HL-60 (cell line): ENCODE measurements around the gene LMF2.

Experiments used
- DNase-seq, 2 experiments: peaks; one replicate each; pipeline ENCODE4 v3.0.0-alpha.2; 2010 to 2020; ENCODE audit warnings: low read depth in 1 of 2, low spot score in 1 of 2
- H3K27ac ChIP-seq: fragments of 250-450 bp; sonication (Bioruptor Pico); replicated peaks from 2 replicates; pipeline ENCODE4 v1.5.1; 2020; ENCODE audit warnings: mild to moderate bottlenecking, moderate library complexity
- H3K27me3 ChIP-seq: fragments of 250-450 bp; sonication (Bioruptor Pico); 2 replicates; pipeline ENCODE4 v1.5.1; 2021; ENCODE audit warnings: mild to moderate bottlenecking, moderate library complexity; ENCODE audit not compliant: insufficient read depth, poor library complexity, severe bottlenecking
- H3K4me3 ChIP-seq: replicated peaks from 2 replicates; pipeline ENCODE4 v1.5.1; 2011; ENCODE audit warnings: mild to moderate bottlenecking, control low read depth, low read length; ENCODE audit not compliant: insufficient read depth
- GABPA ChIP-seq: IDR thresholded peaks from 2 replicates; pipeline ENCODE4 v1.6.1; 2012; ENCODE audit warnings: low read depth
- POLR2AphosphoS5 ChIP-seq: IDR thresholded peaks from 2 replicates; pipeline ENCODE4 v1.6.1; 2012; ENCODE audit warnings: low read depth
- SPI1 ChIP-seq: IDR thresholded peaks from 2 replicates; pipeline ENCODE4 v1.6.1; 2012; ENCODE audit warnings: low read depth, mild to moderate bottlenecking, borderline replicate concordance
- TF ChIP-seq, protein P1 (sequence below): IDR thresholded peaks from 2 replicates; pipeline ENCODE4 v1.6.1; 2012; ENCODE audit warnings: low read depth; ENCODE audit not compliant: insufficient replicate concordance
- TF ChIP-seq, protein P2 (sequence below): IDR thresholded peaks from one replicate; pipeline ENCODE4 v1.5.1; 2011; ENCODE audit warnings: low read length, control low read depth, inconsistent platforms; ENCODE audit not compliant: insufficient read depth

LMF2 gene

DNA sequence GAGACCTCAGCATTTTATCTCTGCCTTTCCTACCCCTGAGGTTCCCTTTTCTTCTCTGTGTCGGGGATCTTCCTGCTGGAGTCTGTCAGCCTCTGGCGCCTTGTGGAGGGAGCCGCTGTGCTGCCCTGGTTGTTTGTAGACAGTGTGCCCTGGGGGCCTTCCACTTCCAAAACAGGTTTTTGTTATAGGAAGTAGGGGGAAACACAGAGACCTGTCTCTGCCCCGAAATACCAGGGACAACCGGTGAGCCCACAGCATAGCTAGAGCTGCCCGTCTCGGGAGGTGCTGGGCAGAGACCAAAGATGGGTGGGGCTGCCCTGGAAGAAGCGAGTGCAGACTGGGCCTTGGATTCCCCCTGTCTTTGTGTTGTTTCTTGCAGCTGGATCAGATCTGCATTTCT, 8.6 kb upstream of the LMF2 start:
- H3K27ac ChIP-seq: no peak overlapping the region
- no peak overlapping the region for H3K4me3 ChIP-seq
- DNase-seq: no peak
- TF ChIP-seq, protein P1, sequence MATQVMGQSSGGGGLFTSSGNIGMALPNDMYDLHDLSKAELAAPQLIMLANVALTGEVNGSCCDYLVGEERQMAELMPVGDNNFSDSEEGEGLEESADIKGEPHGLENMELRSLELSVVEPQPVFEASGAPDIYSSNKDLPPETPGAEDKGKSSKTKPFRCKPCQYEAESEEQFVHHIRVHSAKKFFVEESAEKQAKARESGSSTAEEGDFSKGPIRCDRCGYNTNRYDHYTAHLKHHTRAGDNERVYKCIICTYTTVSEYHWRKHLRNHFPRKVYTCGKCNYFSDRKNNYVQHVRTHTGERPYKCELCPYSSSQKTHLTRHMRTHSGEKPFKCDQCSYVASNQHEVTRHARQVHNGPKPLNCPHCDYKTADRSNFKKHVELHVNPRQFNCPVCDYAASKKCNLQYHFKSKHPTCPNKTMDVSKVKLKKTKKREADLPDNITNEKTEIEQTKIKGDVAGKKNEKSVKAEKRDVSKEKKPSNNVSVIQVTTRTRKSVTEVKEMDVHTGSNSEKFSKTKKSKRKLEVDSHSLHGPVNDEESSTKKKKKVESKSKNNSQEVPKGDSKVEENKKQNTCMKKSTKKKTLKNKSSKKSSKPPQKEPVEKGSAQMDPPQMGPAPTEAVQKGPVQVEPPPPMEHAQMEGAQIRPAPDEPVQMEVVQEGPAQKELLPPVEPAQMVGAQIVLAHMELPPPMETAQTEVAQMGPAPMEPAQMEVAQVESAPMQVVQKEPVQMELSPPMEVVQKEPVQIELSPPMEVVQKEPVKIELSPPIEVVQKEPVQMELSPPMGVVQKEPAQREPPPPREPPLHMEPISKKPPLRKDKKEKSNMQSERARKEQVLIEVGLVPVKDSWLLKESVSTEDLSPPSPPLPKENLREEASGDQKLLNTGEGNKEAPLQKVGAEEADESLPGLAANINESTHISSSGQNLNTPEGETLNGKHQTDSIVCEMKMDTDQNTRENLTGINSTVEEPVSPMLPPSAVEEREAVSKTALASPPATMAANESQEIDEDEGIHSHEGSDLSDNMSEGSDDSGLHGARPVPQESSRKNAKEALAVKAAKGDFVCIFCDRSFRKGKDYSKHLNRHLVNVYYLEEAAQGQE: no peak
- no peak for TF ChIP-seq SPI1
- TF ChIP-seq, protein P2, sequence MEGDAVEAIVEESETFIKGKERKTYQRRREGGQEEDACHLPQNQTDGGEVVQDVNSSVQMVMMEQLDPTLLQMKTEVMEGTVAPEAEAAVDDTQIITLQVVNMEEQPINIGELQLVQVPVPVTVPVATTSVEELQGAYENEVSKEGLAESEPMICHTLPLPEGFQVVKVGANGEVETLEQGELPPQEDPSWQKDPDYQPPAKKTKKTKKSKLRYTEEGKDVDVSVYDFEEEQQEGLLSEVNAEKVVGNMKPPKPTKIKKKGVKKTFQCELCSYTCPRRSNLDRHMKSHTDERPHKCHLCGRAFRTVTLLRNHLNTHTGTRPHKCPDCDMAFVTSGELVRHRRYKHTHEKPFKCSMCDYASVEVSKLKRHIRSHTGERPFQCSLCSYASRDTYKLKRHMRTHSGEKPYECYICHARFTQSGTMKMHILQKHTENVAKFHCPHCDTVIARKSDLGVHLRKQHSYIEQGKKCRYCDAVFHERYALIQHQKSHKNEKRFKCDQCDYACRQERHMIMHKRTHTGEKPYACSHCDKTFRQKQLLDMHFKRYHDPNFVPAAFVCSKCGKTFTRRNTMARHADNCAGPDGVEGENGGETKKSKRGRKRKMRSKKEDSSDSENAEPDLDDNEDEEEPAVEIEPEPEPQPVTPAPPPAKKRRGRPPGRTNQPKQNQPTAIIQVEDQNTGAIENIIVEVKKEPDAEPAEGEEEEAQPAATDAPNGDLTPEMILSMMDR: no peak
- TF ChIP-seq GABPA: no peak
- TF ChIP-seq POLR2AphosphoS5: no peak
- no peaks in the 10 kb centered on the region for H3K27me3 ChIP-seq

GRCh38 chr22:50513175-50513574, 5.7 kb upstream of the LMF2 start:
- no peaks in the 10 kb centered on the region for H3K27me3 ChIP-seq
- TF ChIP-seq, protein P1: no peak
- TF ChIP-seq, protein P2: no peak
- no peak for TF ChIP-seq GABPA
- no peak for TF ChIP-seq SPI1
- no peak for TF ChIP-seq POLR2AphosphoS5
- DNase-seq: no peak
- no peak overlapping the region for H3K4me3 ChIP-seq
- H3K27ac ChIP-seq: no peak overlapping the region

- TF ChIP-seq GABPA: no peak
- TF ChIP-seq, protein P1: no peak
- no peak for TF ChIP-seq SPI1
- no peak for TF ChIP-seq POLR2AphosphoS5
- TF ChIP-seq, protein P2: no peak
- Histone ChIP-seq H3K4me3 (peak overlapping the region; percentile 67), H3K27ac (peak overlapping the region; percentile 91), H3K27me3 (no peaks in the 10 kb centered on the region)
- DNase-seq: no peak
Observed at GRCh38 chr22:50508897-50509296, 1.4 kb upstream of the LMF2 start.
